ENCODE results near the gene TNS3. TPM values are rescaled to one million over a fixed set of nuclear protein-coding genes. Genes with fewer than 3 reads are reported as not detected.
A peak's percentile ranks its signal among the peaks of the same experiment; 100 is the strongest.

TNS3 gene
- total RNA-seq, 2 donors from 2014 or later, result 0.50 TPM; not detected in 1

- Mint-ChIP-seq H3K4me1 (ENCODE audit: low read depth in 2 of 2) (peaks cover 0 to 9% of the 10 kb centered on the region in 2 donors), H3K4me3 (no peak overlapping the region), H3K36me3 (no peaks in the 10 kb centered on the region), H3K9me3 (no peaks in the 10 kb centered on the region), H3K27me3 (peaks cover 0 to 2% of the 10 kb centered on the region in 2 donors), H3K27ac (no peak overlapping the region)
- no peak for DNase-seq (ENCODE audit: low spot score)
- ATAC-seq, result no peak
Measured at GRCh38 chr7:47456210-47456955, 125.5 kb downstream of the TNS3 start.

- no peak overlapping the region for H3K4me3 Mint-ChIP-seq
- no peak for ATAC-seq
- H3K36me3 Mint-ChIP-seq, result no peaks in the 10 kb centered on the region
- H3K4me1 Mint-ChIP-seq (ENCODE audit: low read depth in 2 of 2), result peaks cover 0 to 9% of the 10 kb centered on the region in 2 donors
- no peak for DNase-seq (ENCODE audit: low spot score)
- no peak overlapping the region for H3K27ac Mint-ChIP-seq
- H3K27me3 Mint-ChIP-seq, result peaks cover 0 to 2% of the 10 kb centered on the region in 2 donors
- H3K9me3 Mint-ChIP-seq, result no peaks in the 10 kb centered on the region
Measured at GRCh38 chr7:47455872-47456185, 126.1 kb downstream of the TNS3 start.

GRCh38 chr7:47454974-47455871, 126.7 kb downstream of the TNS3 start:
- H3K27me3 Mint-ChIP-seq, result peaks cover 0 to 2% of the 10 kb centered on the region in 2 donors
- H3K36me3 Mint-ChIP-seq, result no peaks in the 10 kb centered on the region
- ATAC-seq (no peak), DNase-seq (ENCODE audit: low spot score) (no peak)
- H3K9me3 Mint-ChIP-seq, result no peaks in the 10 kb centered on the region
- no peak overlapping the region for H3K4me3 Mint-ChIP-seq
- peaks cover 0 to 9% of the 10 kb centered on the region in 2 donors for H3K4me1 Mint-ChIP-seq (ENCODE audit: low read depth in 2 of 2)
- H3K27ac Mint-ChIP-seq, result no peak overlapping the region

GRCh38 chr7:47454069-47454973, 127.6 kb downstream of the TNS3 start:
- Mint-ChIP-seq H3K4me1 (ENCODE audit: low read depth in 2 of 2) (peaks cover 0 to 9% of the 10 kb centered on the region in 2 donors), H3K27ac (no peak overlapping the region), H3K9me3 (no peaks in the 10 kb centered on the region), H3K4me3 (no peak overlapping the region), H3K27me3 (peaks cover 0 to 2% of the 10 kb centered on the region in 2 donors), H3K36me3 (no peaks in the 10 kb centered on the region)
- DNase-seq (ENCODE audit: low spot score), result no peak
- ATAC-seq, result no peak

GRCh38 chr7:47453093-47454061, 128.5 kb downstream of the TNS3 start:
- H3K9me3 Mint-ChIP-seq, result no peaks in the 10 kb centered on the region
- H3K4me3 Mint-ChIP-seq, result no peak overlapping the region
- H3K27me3 Mint-ChIP-seq, result peaks cover 0 to 2% of the 10 kb centered on the region in 2 donors
- H3K27ac Mint-ChIP-seq, result no peak overlapping the region
- no peak for DNase-seq (ENCODE audit: low spot score)
- H3K36me3 Mint-ChIP-seq, result no peaks in the 10 kb centered on the region
- no peak for ATAC-seq
- peaks cover 0 to 9% of the 10 kb centered on the region in 2 donors for H3K4me1 Mint-ChIP-seq (ENCODE audit: low read depth in 2 of 2)

- Mint-ChIP-seq H3K27me3 (peaks cover 2 to 3% of the 10 kb centered on the region in 2 donors), H3K27ac (no peak overlapping the region), H3K4me1 (ENCODE audit: low read depth in 2 of 2) (peaks cover 0 to 9% of the 10 kb centered on the region in 2 donors), H3K9me3 (no peaks in the 10 kb centered on the region), H3K4me3 (no peak overlapping the region), H3K36me3 (no peaks in the 10 kb centered on the region)
- DNase-seq (ENCODE audit: low spot score), result no peak
- ATAC-seq, result no peak
Measured at GRCh38 chr7:47452715-47453092, 129.2 kb downstream of the TNS3 start.

- DNase-seq (ENCODE audit: low spot score) (no peak), ATAC-seq (no peak)
- Mint-ChIP-seq H3K9me3 (no peaks in the 10 kb centered on the region), H3K4me3 (no peak overlapping the region), H3K27ac (no peak overlapping the region), H3K36me3 (no peaks in the 10 kb centered on the region), H3K4me1 (ENCODE audit: low read depth in 2 of 2) (peaks cover 0 to 9% of the 10 kb centered on the region in 2 donors), H3K27me3 (peaks cover 2 to 7% of the 10 kb centered on the region in 2 donors)
Measured at GRCh38 chr7:47452295-47452694, 129.6 kb downstream of the TNS3 start.

- ATAC-seq (no peak), DNase-seq (ENCODE audit: low spot score) (no peak)
- no peaks in the 10 kb centered on the region for H3K9me3 Mint-ChIP-seq
- peaks cover 2 to 7% of the 10 kb centered on the region in 2 donors for H3K27me3 Mint-ChIP-seq
- no peak overlapping the region for H3K27ac Mint-ChIP-seq
- peaks cover 0 to 9% of the 10 kb centered on the region in 2 donors for H3K4me1 Mint-ChIP-seq (ENCODE audit: low read depth in 2 of 2)
- H3K36me3 Mint-ChIP-seq, result no peaks in the 10 kb centered on the region
- no peak overlapping the region for H3K4me3 Mint-ChIP-seq
Measured at GRCh38 chr7:47451851-47452205, 130.1 kb downstream of the TNS3 start.

GRCh38 chr7:47449810-47450590, 131.9 kb downstream of the TNS3 start:
- Mint-ChIP-seq H3K9me3 (no peaks in the 10 kb centered on the region), H3K36me3 (no peaks in the 10 kb centered on the region), H3K4me3 (no peak overlapping the region), H3K27ac (no peak overlapping the region), H3K4me1 (ENCODE audit: low read depth in 2 of 2) (peaks cover 0 to 6% of the 10 kb centered on the region in 2 donors), H3K27me3 (peaks cover 2 to 7% of the 10 kb centered on the region in 2 donors)
- DNase-seq (ENCODE audit: low spot score) (no peak), ATAC-seq (no peak)

GRCh38 chr7:47448971-47449370, 132.9 kb downstream of the TNS3 start:
- DNase-seq (ENCODE audit: low spot score) (no peak), ATAC-seq (no peak)
- H3K9me3 Mint-ChIP-seq, result no peaks in the 10 kb centered on the region
- no peaks in the 10 kb centered on the region for H3K36me3 Mint-ChIP-seq
- no peak overlapping the region for H3K4me3 Mint-ChIP-seq
- H3K4me1 Mint-ChIP-seq (ENCODE audit: low read depth in 2 of 2), result peaks cover 0 to 6% of the 10 kb centered on the region in 2 donors
- H3K27ac Mint-ChIP-seq, result no peak overlapping the region
- peaks cover 2 to 7% of the 10 kb centered on the region in 2 donors for H3K27me3 Mint-ChIP-seq

- Mint-ChIP-seq H3K27me3 (peaks cover 2 to 7% of the 10 kb centered on the region in 2 donors), H3K4me1 (ENCODE audit: low read depth in 2 of 2) (no peaks in the 10 kb centered on the region), H3K27ac (no peak overlapping the region), H3K36me3 (no peaks in the 10 kb centered on the region), H3K9me3 (no peaks in the 10 kb centered on the region), H3K4me3 (no peak overlapping the region)
- DNase-seq (ENCODE audit: low spot score) (no peak), ATAC-seq (peak; percentile 2 to 7)
Measured at GRCh38 chr7:47447621-47448349, 134.1 kb downstream of the TNS3 start.

All from natural killer cell treated with Interleukin-12 subunit alpha and Interleukin-12 subunit beta and Interleukin-15 and Interleukin-18, amount 100 ng/mL, for 72 hours (primary cell).